WTC11 (cell line): ENCODE data around the gene RCAN1.

Experiments used
- NFYB ChIP-seq: sonication (generic); formaldehyde crosslinking; conservative IDR thresholded peaks from 2 replicates; pipeline ENCODE4 v1.8.0; 2022; ENCODE audit warnings: low read depth, missing genetic modification reagents
- NR2C2 ChIP-seq: sonication (generic); formaldehyde crosslinking; IDR thresholded peaks from 2 replicates; pipeline ENCODE4 v1.8.0; 2022; ENCODE audit warnings: mild to moderate bottlenecking, missing genetic modification reagents
- SP1 ChIP-seq: sonication (generic); formaldehyde crosslinking; conservative IDR thresholded peaks from 2 replicates; pipeline ENCODE4 v1.8.1; 2022; ENCODE audit warnings: missing genetic modification reagents
- ZBTB21 ChIP-seq: sonication (generic); formaldehyde crosslinking; IDR thresholded peaks from 2 replicates; pipeline ENCODE4 v1.8.1; 2023; ENCODE audit warnings: mild to moderate bottlenecking, missing genetic modification reagents, borderline replicate concordance
- ZNF138 ChIP-seq: sonication (generic); formaldehyde crosslinking; conservative IDR thresholded peaks from 2 replicates; pipeline ENCODE4 v1.8.1; 2022; ENCODE audit warnings: mild to moderate bottlenecking, moderate library complexity, missing genetic modification reagents
- TF ChIP-seq, protein P1 (sequence below): sonication (generic); formaldehyde crosslinking; IDR thresholded peaks from 2 replicates; pipeline ENCODE4 v1.8.0; 2022; ENCODE audit warnings: mild to moderate bottlenecking, missing genetic modification reagents
- TF ChIP-seq, protein P2 (sequence below): fragments of 200-600 bp; IDR thresholded peaks from 2 replicates; pipeline ENCODE4 v1.8.0; 2022; ENCODE audit warnings: antibody characterized with exemption
- TF ChIP-seq, protein P3 (sequence below): fragments of 250-450 bp; sonication (Bioruptor Pico); conservative IDR thresholded peaks from 2 replicates; pipeline ENCODE4 v1.9.0; 2021; ENCODE audit warnings: mild to moderate bottlenecking

- TF ChIP-seq, protein P1, sequence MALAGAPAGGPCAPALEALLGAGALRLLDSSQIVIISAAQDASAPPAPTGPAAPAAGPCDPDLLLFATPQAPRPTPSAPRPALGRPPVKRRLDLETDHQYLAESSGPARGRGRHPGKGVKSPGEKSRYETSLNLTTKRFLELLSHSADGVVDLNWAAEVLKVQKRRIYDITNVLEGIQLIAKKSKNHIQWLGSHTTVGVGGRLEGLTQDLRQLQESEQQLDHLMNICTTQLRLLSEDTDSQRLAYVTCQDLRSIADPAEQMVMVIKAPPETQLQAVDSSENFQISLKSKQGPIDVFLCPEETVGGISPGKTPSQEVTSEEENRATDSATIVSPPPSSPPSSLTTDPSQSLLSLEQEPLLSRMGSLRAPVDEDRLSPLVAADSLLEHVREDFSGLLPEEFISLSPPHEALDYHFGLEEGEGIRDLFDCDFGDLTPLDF: no peak
- TF ChIP-seq, protein P2, sequence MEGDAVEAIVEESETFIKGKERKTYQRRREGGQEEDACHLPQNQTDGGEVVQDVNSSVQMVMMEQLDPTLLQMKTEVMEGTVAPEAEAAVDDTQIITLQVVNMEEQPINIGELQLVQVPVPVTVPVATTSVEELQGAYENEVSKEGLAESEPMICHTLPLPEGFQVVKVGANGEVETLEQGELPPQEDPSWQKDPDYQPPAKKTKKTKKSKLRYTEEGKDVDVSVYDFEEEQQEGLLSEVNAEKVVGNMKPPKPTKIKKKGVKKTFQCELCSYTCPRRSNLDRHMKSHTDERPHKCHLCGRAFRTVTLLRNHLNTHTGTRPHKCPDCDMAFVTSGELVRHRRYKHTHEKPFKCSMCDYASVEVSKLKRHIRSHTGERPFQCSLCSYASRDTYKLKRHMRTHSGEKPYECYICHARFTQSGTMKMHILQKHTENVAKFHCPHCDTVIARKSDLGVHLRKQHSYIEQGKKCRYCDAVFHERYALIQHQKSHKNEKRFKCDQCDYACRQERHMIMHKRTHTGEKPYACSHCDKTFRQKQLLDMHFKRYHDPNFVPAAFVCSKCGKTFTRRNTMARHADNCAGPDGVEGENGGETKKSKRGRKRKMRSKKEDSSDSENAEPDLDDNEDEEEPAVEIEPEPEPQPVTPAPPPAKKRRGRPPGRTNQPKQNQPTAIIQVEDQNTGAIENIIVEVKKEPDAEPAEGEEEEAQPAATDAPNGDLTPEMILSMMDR: peak; percentile 62; the same call in 1 of the 2 replicates
- no peak for TF ChIP-seq ZNF138 (CRISPR knock-in tag)
- no peak for TF ChIP-seq NR2C2 (CRISPR knock-in tag)
- TF ChIP-seq, protein P3, sequence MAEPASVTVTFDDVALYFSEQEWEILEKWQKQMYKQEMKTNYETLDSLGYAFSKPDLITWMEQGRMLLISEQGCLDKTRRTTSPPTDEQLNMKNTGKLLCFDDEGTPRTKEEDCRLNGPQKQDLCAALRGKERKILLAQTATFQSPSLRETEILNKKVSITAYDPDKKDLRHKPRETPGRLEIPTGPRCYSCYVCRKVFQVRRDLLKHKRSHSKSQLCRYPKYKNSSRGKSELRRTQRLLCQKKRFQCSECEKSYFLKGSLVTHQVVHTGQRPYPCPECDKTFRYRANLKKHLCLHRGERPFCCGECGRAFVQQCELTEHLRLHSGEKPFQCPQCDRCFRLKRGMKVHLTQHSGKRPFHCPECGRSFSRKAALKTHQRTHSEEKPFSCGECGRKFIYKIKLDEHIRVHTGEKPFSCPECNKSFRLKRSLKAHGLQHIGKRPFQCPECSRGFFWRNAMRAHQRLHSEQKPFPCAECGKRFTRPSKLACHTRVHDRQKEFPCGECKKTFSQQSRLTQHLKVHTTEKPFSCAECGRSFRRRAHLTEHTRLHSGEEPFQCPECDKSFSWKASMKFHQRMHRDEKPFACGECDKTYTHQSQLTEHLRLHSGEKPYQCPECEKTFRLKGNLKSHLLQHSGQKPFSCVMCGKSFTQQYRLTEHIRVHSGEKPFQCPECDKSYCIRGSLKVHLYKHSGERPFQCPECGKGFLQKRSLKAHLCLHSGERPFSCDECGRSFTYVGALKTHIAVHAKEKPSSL (CRISPR knock-in tag): no peak
- TF ChIP-seq SP1 (CRISPR knock-in tag): no peak
- TF ChIP-seq ZBTB21 (CRISPR knock-in tag): no peak
- no peak for TF ChIP-seq NFYB (CRISPR knock-in tag)
Observed at GRCh38 chr21:34635307-34635706, 20.4 kb upstream of the RCAN1 start.
